GM18868 (cell line): ENCODE data around the gene ATRNL1.
A peak's percentile ranks its signal among the peaks of the same experiment; 100 is the strongest.

Experiments used
- ATAC-seq: cut with Tn5 transposase; IDR thresholded peaks from one replicate; pipeline ENCODE4 v1.9.1; 2021; ENCODE audit warnings: mild to moderate bottlenecking, moderate library complexity; ENCODE audit not compliant: unreplicated experiment

Gene ATRNL1

GRCh38 chr10:115939101-115939854, 846.1 kb downstream of the ATRNL1 start:
- no peak for ATAC-seq

GRCh38 chr10:115941361-115941771, 848.2 kb downstream of the ATRNL1 start:
- no peak for ATAC-seq

- ATAC-seq: no peak
Measured at GRCh38 chr10:115942101-115942500, 848.9 kb downstream of the ATRNL1 start.

GRCh38 chr10:115944538-115944937, 851.4 kb downstream of the ATRNL1 start:
- no peak for ATAC-seq

- no peak for ATAC-seq
Measured at GRCh38 chr10:115945701-115946445, 852.7 kb downstream of the ATRNL1 start.

- no peak for ATAC-seq
Measured at GRCh38 chr10:115947104-115947503, 853.9 kb downstream of the ATRNL1 start.

- no peak for ATAC-seq
Measured at GRCh38 chr10:115948465-115948864, 855.3 kb downstream of the ATRNL1 start.

- no peak for ATAC-seq
Measured at GRCh38 chr10:115949282-115949844, 856.2 kb downstream of the ATRNL1 start.

- ATAC-seq: no peak
Measured at GRCh38 chr10:115950320-115950719, 857.2 kb downstream of the ATRNL1 start.

GRCh38 chr10:115951242-115951641, 858.1 kb downstream of the ATRNL1 start:
- ATAC-seq: no peak

- ATAC-seq: no peak
Measured at GRCh38 chr10:115953281-115953680, 860.1 kb downstream of the ATRNL1 start.

GRCh38 chr10:115953968-115954367, 860.8 kb downstream of the ATRNL1 start:
- no peak for ATAC-seq

GRCh38 chr10:115956225-115957011, 863.3 kb downstream of the ATRNL1 start:
- ATAC-seq: no peak

GRCh38 chr10:115957012-115957399, 863.8 kb downstream of the ATRNL1 start:
- no peak for ATAC-seq

GRCh38 chr10:115957786-115958442, 864.7 kb downstream of the ATRNL1 start:
- no peak for ATAC-seq

- ATAC-seq: peak; percentile 51
Measured at GRCh38 chr10:115963848-115964247, 870.7 kb downstream of the ATRNL1 start.

- ATAC-seq: no peak
Measured at GRCh38 chr10:115964827-115965226, 871.7 kb downstream of the ATRNL1 start.

- ATAC-seq: no peak
Measured at GRCh38 chr10:115965376-115965775, 872.2 kb downstream of the ATRNL1 start.

GRCh38 chr10:115968236-115968635, 875.1 kb downstream of the ATRNL1 start:
- ATAC-seq: no peak

GRCh38 chr10:115969591-115969990, 876.4 kb downstream of the ATRNL1 start:
- ATAC-seq: no peak

- ATAC-seq: no peak
Measured at GRCh38 chr10:115971921-115972320, 878.8 kb downstream of the ATRNL1 start.
